IMR-90 (cell line): Measurements from ENCODE around the gene C1QTNF1.

Source experiments
- CEBPB ChIP-seq: IDR thresholded peaks from 2 replicates; pipeline ENCODE4 v1.6.1; 2012; ENCODE audit warnings: low read depth, low read length, improper control_type of control experiment
- FOS ChIP-seq: fragments of 150-350 bp; IDR thresholded peaks from 2 replicates; pipeline ENCODE4 v1.6.1; 2016; ENCODE audit warnings: low read depth, low read length
- MAZ ChIP-seq: IDR thresholded peaks from 2 replicates; pipeline ENCODE4 v1.6.1; 2012; ENCODE audit warnings: low read depth, mild to moderate bottlenecking, low read length, improper control_type of control experiment, moderate library complexity, borderline replicate concordance
- POLR2A ChIP-seq: IDR thresholded peaks from 2 replicates; pipeline ENCODE4 v1.6.1; 2012; ENCODE audit warnings: mild to moderate bottlenecking, low read depth, low read length
- RAD21 ChIP-seq: IDR thresholded peaks from 2 replicates; pipeline ENCODE4 v1.6.1; 2012; ENCODE audit warnings: low read length, improper control_type of control experiment
- SMC3 ChIP-seq: fragments of 150-350 bp; IDR thresholded peaks from 2 replicates; pipeline ENCODE4 v1.6.1; 2016; ENCODE audit warnings: low read depth, mild to moderate bottlenecking, antibody characterized with exemption, low read length, moderate library complexity
- TF ChIP-seq, protein P1 (sequence below): conservative IDR thresholded peaks from 2 replicates; pipeline ENCODE4 v1.5.1; 2012; ENCODE audit warnings: mild to moderate bottlenecking, low read depth, low read length, improper control_type of control experiment
- TF ChIP-seq, protein P2 (sequence below): fragments of 150-350 bp; IDR thresholded peaks from 2 replicates; pipeline ENCODE4 v1.6.1; 2017; ENCODE audit warnings: mild to moderate bottlenecking, antibody characterized with exemption, low read length, low read depth
- TF ChIP-seq, protein P3 (sequence below): fragments of 150-350 bp; IDR thresholded peaks from 2 replicates; pipeline ENCODE4 v1.6.1; 2016; ENCODE audit warnings: low read depth, mild to moderate bottlenecking, low read length, moderate library complexity, borderline replicate concordance

DNA sequence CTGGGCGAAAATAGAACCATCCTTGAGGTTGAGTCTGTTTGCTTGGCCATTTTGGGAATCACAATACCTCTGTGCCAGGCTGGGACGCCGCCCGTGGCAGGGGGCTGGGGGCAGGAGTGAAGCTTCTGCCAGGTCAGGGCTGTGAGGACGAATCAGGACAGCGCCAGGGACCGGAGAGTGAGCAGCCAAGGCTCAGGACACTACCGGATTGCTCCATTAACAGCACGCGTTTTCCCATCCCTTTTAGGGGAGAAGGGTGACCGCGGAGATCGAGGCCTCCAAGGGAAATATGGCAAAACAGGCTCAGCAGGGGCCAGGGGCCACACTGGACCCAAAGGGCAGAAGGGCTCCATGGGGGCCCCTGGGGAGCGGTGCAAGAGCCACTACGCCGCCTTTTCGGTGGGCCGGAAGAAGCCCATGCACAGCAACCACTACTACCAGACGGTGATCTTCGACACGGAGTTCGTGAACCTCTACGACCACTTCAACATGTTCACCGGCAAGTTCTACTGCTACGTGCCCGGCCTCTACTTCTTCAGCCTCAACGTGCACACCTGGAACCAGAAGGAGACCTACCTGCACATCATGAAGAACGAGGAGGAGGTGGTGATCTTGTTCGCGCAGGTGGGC is 23.4 kb downstream of the C1QTNF1 start:
- TF ChIP-seq, protein P1, sequence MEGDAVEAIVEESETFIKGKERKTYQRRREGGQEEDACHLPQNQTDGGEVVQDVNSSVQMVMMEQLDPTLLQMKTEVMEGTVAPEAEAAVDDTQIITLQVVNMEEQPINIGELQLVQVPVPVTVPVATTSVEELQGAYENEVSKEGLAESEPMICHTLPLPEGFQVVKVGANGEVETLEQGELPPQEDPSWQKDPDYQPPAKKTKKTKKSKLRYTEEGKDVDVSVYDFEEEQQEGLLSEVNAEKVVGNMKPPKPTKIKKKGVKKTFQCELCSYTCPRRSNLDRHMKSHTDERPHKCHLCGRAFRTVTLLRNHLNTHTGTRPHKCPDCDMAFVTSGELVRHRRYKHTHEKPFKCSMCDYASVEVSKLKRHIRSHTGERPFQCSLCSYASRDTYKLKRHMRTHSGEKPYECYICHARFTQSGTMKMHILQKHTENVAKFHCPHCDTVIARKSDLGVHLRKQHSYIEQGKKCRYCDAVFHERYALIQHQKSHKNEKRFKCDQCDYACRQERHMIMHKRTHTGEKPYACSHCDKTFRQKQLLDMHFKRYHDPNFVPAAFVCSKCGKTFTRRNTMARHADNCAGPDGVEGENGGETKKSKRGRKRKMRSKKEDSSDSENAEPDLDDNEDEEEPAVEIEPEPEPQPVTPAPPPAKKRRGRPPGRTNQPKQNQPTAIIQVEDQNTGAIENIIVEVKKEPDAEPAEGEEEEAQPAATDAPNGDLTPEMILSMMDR, result no peak
- TF ChIP-seq POLR2A, result no peak
- TF ChIP-seq MAZ, result no peak
- TF ChIP-seq FOS, result no peak
- TF ChIP-seq, protein P2, sequence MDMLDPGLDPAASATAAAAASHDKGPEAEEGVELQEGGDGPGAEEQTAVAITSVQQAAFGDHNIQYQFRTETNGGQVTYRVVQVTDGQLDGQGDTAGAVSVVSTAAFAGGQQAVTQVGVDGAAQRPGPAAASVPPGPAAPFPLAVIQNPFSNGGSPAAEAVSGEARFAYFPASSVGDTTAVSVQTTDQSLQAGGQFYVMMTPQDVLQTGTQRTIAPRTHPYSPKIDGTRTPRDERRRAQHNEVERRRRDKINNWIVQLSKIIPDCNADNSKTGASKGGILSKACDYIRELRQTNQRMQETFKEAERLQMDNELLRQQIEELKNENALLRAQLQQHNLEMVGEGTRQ, result no peak
- TF ChIP-seq RAD21, result no peak
- no peak for TF ChIP-seq CEBPB
- TF ChIP-seq, protein P3, sequence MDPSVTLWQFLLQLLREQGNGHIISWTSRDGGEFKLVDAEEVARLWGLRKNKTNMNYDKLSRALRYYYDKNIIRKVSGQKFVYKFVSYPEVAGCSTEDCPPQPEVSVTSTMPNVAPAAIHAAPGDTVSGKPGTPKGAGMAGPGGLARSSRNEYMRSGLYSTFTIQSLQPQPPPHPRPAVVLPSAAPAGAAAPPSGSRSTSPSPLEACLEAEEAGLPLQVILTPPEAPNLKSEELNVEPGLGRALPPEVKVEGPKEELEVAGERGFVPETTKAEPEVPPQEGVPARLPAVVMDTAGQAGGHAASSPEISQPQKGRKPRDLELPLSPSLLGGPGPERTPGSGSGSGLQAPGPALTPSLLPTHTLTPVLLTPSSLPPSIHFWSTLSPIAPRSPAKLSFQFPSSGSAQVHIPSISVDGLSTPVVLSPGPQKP, result no peak
- TF ChIP-seq SMC3, result no peak
